HCT116 (cell line): ENCODE measurements around the gene CTNNA2. TPM values are rescaled to one million over a fixed set of nuclear protein-coding genes. Genes with fewer than 3 reads are reported as not detected.

Source experiments
- ATAC-seq: fragments of 200-7000 bp; cut with Tn5 transposase; 2 replicates; pipeline ENCODE4 v1.9.1; 2020; ENCODE audit warnings: mild to moderate bottlenecking, moderate library complexity
- BruUV-seq: library from RNA; stranded (reverse); fragments of 400-500 nt; replicated peaks from 2 replicates; lab custom pipeline; 2021; lab: Mats Ljungman, UMichigan
- CTCF ChIA-PET: fragments of 300-600 bp; sonication (Branson Sonifier 250); formaldehyde crosslinking; loops from one replicate; lab custom pipeline; 2021; ENCODE audit warnings: antibody characterized with exemption; lab: Charles Lee
- POLR2A ChIA-PET: fragments of 300-600, 350-600 bp; sonication (Branson Sonifier 250); formaldehyde crosslinking; loops from one replicate; lab custom pipeline; 2021; ENCODE audit warnings: antibody characterized with exemption; lab: Charles Lee
- RAD21 ChIA-PET, 2 experiments: fragments of 300-600 bp; sonication (Branson Sonifier 250); formaldehyde crosslinking; loops; one replicate each; lab custom pipeline; 2023; ENCODE audit warnings: low total read pairs in 2 of 2; ENCODE audit not compliant: uncharacterized antibody in 2 of 2, unreplicated experiment in 2 of 2, low non-redundant PET in 1 of 2; lab: Charles Lee
- DNase-seq: peaks from one replicate; pipeline ENCODE4 v3.0.0-alpha.2; 2010; ENCODE audit warnings: low read depth, low spot score
- H2AFZ ChIP-seq: fragments of 200-600 bp; shearing (Covaris generic), sonication (generic); 2 replicates; pipeline ENCODE4 v1.6.1; 2017; ENCODE audit warnings: low read depth, mixed run types, mixed read lengths, antibody characterized with exemption, low read length; ENCODE audit not compliant: poor library complexity, severe bottlenecking
- H3K27ac ChIP-seq: 2 replicates; pipeline ENCODE4 v1.5.1; 2012; ENCODE audit warnings: low read depth, low read length
- H3K27me3 ChIP-seq: fragments of 200-600 bp; sonication (generic); 2 replicates; pipeline ENCODE4 v1.6.1; 2016; ENCODE audit warnings: mixed run types, low read length, mixed read lengths; ENCODE audit not compliant: insufficient read depth
- H3K36me3 ChIP-seq, 2 experiments: fragments of 200-500 bp in 1 of 2; fragments of 200-600 bp in 1 of 2; sonication (Bioruptor generic) in 1 of 2; sonication (generic) in 1 of 2; 2 replicates each; pipeline versions ENCODE4 v1.5.1 to v1.6.1; 2014 to 2016; ENCODE audit warnings: low read length in 2 of 2, inconsistent platforms in 1 of 2, mixed read lengths in 1 of 2, mixed run types in 1 of 2; ENCODE audit not compliant: insufficient read depth in 2 of 2, control insufficient read depth in 1 of 2
- H3K4me1 ChIP-seq, 2 experiments: fragments of 200-600 bp in 1 of 2; sonication (generic) in 1 of 2; 2 replicates each; pipeline versions ENCODE4 v1.5.1 to v1.6.1; 2012 to 2017; ENCODE audit warnings: low read length in 2 of 2, inconsistent platforms in 1 of 2, mild to moderate bottlenecking in 1 of 2, mixed read lengths in 1 of 2, mixed run types in 1 of 2, moderate library complexity in 1 of 2; ENCODE audit not compliant: insufficient read depth in 2 of 2, control insufficient read depth in 1 of 2
- H3K4me2 ChIP-seq: fragments of 200-600 bp; sonication (generic); 2 replicates; pipeline ENCODE4 v1.6.1; 2017; ENCODE audit warnings: mixed run types, low read length, mixed read lengths
- H3K4me3 ChIP-seq, 2 experiments: fragments of 200-600 bp in 1 of 2; sonication (generic) in 1 of 2; replicated peaks in 1 of 2; 2 replicates each; pipeline ENCODE4 v1.5.1; 2011 to 2016; ENCODE audit warnings: low read length in 2 of 2, control low read depth in 1 of 2, low read depth in 1 of 2, mild to moderate bottlenecking in 1 of 2, mixed read lengths in 1 of 2, mixed run types in 1 of 2
- H3K79me2 ChIP-seq: fragments of 200-600 bp; sonication (generic); 2 replicates; pipeline ENCODE4 v1.6.1; 2017; ENCODE audit warnings: mild to moderate bottlenecking, mixed run types, low read length, moderate library complexity, mixed read lengths; ENCODE audit not compliant: insufficient read depth
- H3K9ac ChIP-seq: fragments of 200-600 bp; sonication (generic); 2 replicates; pipeline ENCODE4 v1.6.1; 2016; ENCODE audit warnings: low read length, mixed read lengths
- H3K9me2 ChIP-seq: fragments of 200-600 bp; sonication (generic), shearing (Covaris generic); 2 replicates; pipeline ENCODE4 v1.6.1; 2017; ENCODE audit warnings: mixed run types, mild to moderate bottlenecking, moderate library complexity; ENCODE audit not compliant: insufficient read depth
- H3K9me3 ChIP-seq, 2 experiments: fragments of 200-500 bp in 1 of 2; fragments of 200-600 bp in 1 of 2; sonication (Bioruptor generic) in 1 of 2; sonication (generic) in 1 of 2; 2 replicates each; pipeline ENCODE4 v1.6.1; 2014 to 2017; ENCODE audit warnings: low read length in 2 of 2, mixed read lengths in 2 of 2, inconsistent platforms in 1 of 2, low read depth in 1 of 2, mild to moderate bottlenecking in 1 of 2, mixed run types in 1 of 2, moderate library complexity in 1 of 2; ENCODE audit not compliant: control insufficient read depth in 1 of 2, insufficient read depth in 1 of 2
- H4K20me1 ChIP-seq: fragments of 200-600 bp; sonication (generic), shearing (Covaris generic); 2 replicates; pipeline ENCODE4 v1.6.1; 2017; ENCODE audit warnings: mixed run types, mild to moderate bottlenecking, moderate library complexity; ENCODE audit not compliant: insufficient read depth
- CTCF ChIP-seq, 3 experiments: fragments of 200-600 bp in 1 of 3; sonication (generic) in 1 of 3; IDR thresholded peaks in 2 of 3; conservative IDR thresholded peaks in 1 of 3; 2 replicates each; pipeline ENCODE4 v1.5.1; 2012 to 2017; ENCODE audit warnings: low read depth in 2 of 3, low read length in 2 of 3, antibody characterized with exemption in 1 of 3, borderline replicate concordance in 1 of 3, control low read depth in 1 of 3, mild to moderate bottlenecking in 1 of 3, mixed read lengths in 1 of 3, mixed run types in 1 of 3, moderate library complexity in 1 of 3; ENCODE audit not compliant: insufficient read depth in 1 of 3
- EZH2phosphoT487 ChIP-seq: fragments of 200-600 bp; IDR thresholded peaks from 2 replicates; pipeline ENCODE4 v1.6.1; 2018; ENCODE audit warnings: antibody characterized with exemption, borderline replicate concordance
- FOSL1 ChIP-seq: IDR thresholded peaks from 2 replicates; pipeline ENCODE4 v1.6.1; 2012; ENCODE audit warnings: low read depth
- MAX ChIP-seq: IDR thresholded peaks from 2 replicates; pipeline ENCODE4 v1.6.1; 2012
- POLR2A ChIP-seq: IDR thresholded peaks from 2 replicates; pipeline ENCODE4 v1.7.0; 2011; ENCODE audit warnings: borderline replicate concordance; ENCODE audit not compliant: insufficient read depth, insufficient read length; ENCODE audit errors: extremely low read depth
- POLR2AphosphoS5 ChIP-seq: IDR thresholded peaks from 2 replicates; pipeline ENCODE4 v1.6.1; 2011; ENCODE audit warnings: mild to moderate bottlenecking, low read depth, low read length, moderate library complexity
- RAD21 ChIP-seq: IDR thresholded peaks from 2 replicates; pipeline ENCODE4 v1.6.1; 2012; ENCODE audit warnings: low read depth, mild to moderate bottlenecking
- SIN3A ChIP-seq: IDR thresholded peaks from 2 replicates; pipeline ENCODE4 v1.6.1; 2012; ENCODE audit warnings: low read depth
- SRF ChIP-seq: IDR thresholded peaks from 2 replicates; pipeline ENCODE4 v1.6.1; 2012; ENCODE audit warnings: low read depth
- YY1 ChIP-seq: IDR thresholded peaks from 2 replicates; pipeline ENCODE4 v1.6.1; 2011; ENCODE audit warnings: low read length, low read depth, moderate library complexity, mild to moderate bottlenecking; ENCODE audit not compliant: insufficient replicate concordance; ENCODE audit errors: extremely low read depth
- ZFX ChIP-seq: fragments of 450-650 bp; IDR thresholded peaks from 2 replicates; pipeline ENCODE4 v1.6.1; 2017
- intact Hi-C: fragments of 100-400 bp; cut with micrococcal nuclease; formaldehyde crosslinking; loops from 2 replicates; pipeline ENCODE4 v1.10.0; 2022
- total RNA-seq: library from RNA; stranded (reverse); gene quantifications from one replicate; pipeline ENCODE4 v1.2.1, GENCODE V29; 2021; ENCODE audit not compliant: unreplicated experiment

CTNNA2 gene
- total RNA-seq, 1 experiment from 2014 or later, result not detected

GRCh38 chr2:79936715-79937114 lies 423.9 kb downstream of the CTNNA2 start:
- Histone ChIP-seq H3K4me1 (no peaks in the 10 kb centered on the region), H3K4me3 (no peak overlapping the region), H2AFZ (no peak overlapping the region), H3K27ac (no peak overlapping the region), H3K79me2 (no peaks in the 10 kb centered on the region), H3K9me2 (no peaks in the 10 kb centered on the region), H3K9me3 (peaks cover 0 to 5% of the 10 kb centered on the region in 2 experiments; a peak in 2 of 4 replicates), H3K4me2 (no peak overlapping the region), H4K20me1 (no peaks in the 10 kb centered on the region), H3K27me3 (no peaks in the 10 kb centered on the region), H3K36me3 (no peaks in the 10 kb centered on the region), H3K9ac (no peak overlapping the region)
- no peak for TF ChIP-seq POLR2AphosphoS5
- TF ChIP-seq SIN3A, result no peak
- TF ChIP-seq POLR2A, result no peak
- no peak for TF ChIP-seq RAD21
- TF ChIP-seq EZH2phosphoT487, result no peak
- no peak for TF ChIP-seq YY1
- no peak; a peak in 1 of 6 replicates for TF ChIP-seq CTCF (IDR thresholded peaks at IDR 0.05 in 2 of 3, conservative IDR thresholded peaks at IDR 0.05 in 1 of 3; ENCODE audit: borderline replicate concordance in 1 of 3, insufficient read depth in 1 of 3, low read depth in 2 of 3, low read length in 2 of 3)
- no peak for TF ChIP-seq MAX
- no peak for TF ChIP-seq SRF
- no peak for TF ChIP-seq FOSL1
- no peak for TF ChIP-seq ZFX
- ATAC-seq (no peak), DNase-seq (no peak)
- intact Hi-C loops, result no loop called here
- ChIA-PET CTCF (no interaction called here), POLR2A (no interaction called here), RAD21 (no interaction called here)
- no TSS peak for BruUV-seq
